Measurements from ENCODE around the gene EMP2.

EMP2 gene

GRCh38 chr16:10610499-10611184 is 30.2 kb upstream of the EMP2 start:
- DNase-seq (ENCODE audit: low spot score) = no peak

GRCh38 chr16:10609402-10609774 is 29.0 kb upstream of the EMP2 start:
- DNase-seq (ENCODE audit: low spot score) = peak; percentile 27

DNA sequence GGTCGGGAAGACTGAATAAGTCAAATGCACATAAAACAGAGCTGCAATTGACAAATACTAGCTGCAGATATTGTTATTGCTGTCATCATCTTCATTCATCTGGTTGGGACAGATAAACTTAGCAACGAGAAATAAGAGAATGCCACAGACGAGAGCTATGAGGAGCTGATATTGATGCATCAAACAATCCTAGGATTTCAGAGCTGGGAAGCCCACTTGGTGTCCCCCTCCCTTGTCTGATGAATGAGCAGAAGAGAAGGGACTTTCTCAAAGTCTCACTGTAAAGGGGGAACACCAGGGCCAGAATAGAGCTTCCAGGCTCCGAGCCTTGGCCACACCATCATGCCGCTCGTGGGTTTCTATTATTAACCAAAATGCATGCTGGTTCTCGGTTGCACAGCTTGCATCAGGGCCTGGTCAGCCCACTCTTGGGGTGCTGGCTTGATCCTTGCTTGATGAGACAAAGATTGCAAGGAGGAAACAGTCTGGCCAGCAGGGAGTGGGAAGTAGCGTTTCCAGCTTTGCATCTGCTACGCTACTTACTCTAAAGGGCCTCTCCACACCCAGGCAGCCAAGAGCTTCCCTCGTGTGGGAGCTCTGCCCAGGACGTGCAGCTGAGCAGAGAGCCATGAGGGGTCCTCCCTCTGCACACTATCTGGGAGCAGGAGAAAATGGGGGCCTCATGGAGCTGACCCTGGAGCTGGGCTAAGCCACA is 28.4 kb upstream of the EMP2 start:
- no peak for DNase-seq (ENCODE audit: low spot score)

DNA sequence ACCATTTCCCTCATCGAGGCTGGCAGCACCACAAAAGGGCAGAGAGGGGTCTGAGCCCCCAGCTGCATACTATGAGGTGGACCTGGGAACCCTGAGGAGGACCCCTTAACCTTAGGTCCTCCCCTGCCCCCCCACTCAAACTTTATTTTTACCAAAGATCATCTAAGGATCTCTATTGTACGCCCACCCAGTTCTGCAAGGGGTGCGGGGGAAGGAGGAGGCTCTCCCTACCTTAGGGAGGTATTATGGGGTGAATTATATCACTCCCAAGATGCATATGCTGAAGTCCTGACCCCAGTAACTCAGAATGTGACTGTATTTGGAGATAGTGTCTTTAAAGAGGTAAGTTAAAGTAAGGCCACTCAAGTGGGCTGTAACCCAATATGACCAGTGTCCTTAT is 26.8 kb upstream of the EMP2 start:
- no peak for DNase-seq (ENCODE audit: low spot score)

- no peak for DNase-seq (ENCODE audit: low spot score)
Measured at GRCh38 chr16:10606607-10607006, 26.2 kb upstream of the EMP2 start.

DNA sequence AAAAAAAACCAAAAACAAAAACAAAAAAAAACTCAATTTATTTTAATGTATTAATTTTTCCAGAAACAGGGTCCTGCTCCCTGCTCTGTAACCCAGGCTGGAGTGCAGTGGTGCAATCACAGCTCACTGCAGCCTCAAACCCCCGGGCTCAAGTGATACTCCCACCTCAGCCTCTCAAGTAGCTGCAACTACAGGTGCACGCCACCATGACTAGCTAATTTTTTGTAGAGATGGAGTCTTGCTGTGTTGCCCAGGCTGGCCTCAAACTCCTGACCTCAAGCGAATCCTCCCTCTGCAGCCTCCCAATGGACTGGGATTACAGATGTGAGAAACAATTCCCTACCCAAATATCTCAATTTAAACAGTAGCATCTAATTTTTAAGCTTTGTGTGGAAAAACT is 25.2 kb upstream of the EMP2 start:
- DNase-seq (ENCODE audit: low spot score) = no peak

DNA sequence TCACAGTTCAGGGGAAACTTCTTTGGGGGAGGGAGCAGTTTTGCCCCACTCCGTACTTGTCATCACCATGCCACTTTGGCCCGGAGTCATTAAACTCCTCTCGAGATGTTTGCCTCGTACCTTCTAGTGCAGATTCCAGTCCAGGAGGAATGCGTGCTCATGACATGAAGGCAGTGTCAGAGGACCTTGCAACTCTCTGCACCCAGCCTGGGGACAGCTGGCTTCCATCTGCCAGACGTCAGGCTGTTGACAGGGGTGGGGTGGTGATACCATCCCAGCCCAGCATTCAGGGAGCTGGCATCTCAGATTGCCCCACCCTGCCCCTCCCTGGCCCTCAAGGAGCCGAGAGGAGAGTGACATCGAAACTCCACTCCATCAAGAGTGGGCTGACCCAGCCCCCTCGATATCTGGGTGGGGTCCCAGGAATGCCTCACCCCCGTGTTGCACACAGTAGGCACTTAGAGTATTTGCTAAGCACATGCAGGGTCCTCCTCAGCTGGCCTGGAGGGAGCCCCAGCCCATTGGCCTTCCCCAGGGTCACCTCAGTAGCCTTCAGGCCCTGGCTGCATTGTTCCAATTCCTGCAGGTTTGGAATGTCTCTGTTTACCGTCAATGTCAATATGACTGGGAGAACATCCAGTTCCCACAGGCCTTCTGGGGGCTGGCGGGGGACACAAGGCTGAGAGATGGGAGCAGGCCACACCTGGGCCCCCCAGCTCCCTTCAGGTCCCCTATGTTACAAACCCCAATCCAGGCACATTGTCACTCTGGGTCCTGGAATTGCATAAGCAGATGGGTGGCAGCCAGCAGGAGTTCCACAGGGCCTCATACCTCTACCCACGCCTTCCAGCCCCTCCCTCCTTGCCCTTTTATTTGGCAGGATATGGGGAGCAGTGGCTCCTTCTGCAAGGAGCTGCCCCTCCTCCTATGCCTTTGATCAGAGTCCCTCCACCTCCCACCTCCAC is 21.3 kb upstream of the EMP2 start:
- no peak for DNase-seq (ENCODE audit: low spot score)

DNA sequence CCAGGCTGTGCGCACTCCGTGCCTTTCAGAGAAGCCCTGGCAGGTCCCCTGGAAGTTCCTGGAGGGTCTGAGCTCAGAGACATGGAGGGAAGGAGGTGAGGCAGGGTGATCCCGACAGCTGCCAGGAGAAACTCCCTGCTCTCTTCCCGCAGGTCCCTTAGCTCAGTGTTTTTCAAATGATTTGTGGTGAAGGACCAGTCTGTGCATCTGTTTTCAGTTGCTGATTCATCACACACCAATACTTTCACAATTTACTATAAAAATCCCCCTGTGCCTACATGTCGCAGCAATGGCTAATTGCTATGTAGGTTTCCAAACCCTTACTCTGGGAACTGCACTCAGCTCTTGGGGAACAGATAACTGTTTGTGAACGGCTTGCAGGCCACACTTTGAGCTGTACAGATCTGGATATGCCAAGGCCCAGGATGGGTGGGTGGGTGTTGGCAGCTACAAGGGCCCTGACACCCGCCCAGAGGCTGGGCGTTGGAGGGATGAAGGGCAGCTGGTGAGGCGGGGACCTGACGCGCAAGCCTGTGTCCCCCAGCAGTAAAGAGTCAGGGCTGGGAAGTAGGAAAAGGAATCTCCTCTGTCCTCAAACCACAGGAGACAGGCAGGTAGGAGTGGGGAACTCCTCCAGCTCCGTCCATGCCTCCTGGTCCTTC is 20.5 kb upstream of the EMP2 start:
- DNase-seq (ENCODE audit: low spot score) = no peak

DNA sequence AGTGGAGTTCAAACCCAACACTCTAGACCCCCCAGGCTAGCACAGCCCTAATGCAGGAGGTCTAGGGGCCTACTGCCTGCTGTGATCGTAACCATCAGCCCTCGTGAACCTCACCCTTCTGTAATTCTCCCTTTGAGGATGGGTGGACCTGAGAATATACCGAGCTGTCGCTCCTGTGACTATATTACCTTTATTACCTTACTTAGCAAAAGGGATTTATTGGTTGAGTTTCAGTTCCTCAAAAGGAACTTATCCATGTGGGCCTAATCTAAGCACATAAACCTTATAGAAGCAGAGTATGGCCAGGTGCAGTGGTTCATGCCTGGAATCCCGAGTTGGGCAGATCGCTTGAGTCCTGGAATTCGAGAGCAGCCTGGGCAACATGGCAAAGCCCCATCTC is 19.2 kb upstream of the EMP2 start:
- no peak for DNase-seq (ENCODE audit: low spot score)

DNA sequence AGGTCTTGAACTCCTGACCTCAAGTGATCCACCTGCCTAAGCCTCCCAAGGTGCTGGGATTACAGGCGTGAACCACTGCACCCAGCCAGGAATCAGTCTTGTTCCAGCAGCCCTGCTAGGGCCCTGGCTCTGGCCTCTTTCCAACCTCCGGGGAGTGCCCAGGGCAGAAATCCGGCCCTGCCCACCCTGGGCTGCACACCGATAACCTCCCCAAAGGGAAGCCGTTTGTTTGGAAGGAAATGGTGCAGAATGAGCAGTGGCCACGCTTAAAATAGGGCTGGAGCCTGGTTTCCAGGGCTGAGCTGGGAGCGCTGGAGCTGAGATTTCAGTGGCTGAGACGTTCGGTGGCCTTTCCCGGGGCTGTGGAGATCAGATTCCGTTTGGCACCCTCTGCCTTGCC is 17.8 kb upstream of the EMP2 start:
- DNase-seq (ENCODE audit: low spot score) = no peak

DNA sequence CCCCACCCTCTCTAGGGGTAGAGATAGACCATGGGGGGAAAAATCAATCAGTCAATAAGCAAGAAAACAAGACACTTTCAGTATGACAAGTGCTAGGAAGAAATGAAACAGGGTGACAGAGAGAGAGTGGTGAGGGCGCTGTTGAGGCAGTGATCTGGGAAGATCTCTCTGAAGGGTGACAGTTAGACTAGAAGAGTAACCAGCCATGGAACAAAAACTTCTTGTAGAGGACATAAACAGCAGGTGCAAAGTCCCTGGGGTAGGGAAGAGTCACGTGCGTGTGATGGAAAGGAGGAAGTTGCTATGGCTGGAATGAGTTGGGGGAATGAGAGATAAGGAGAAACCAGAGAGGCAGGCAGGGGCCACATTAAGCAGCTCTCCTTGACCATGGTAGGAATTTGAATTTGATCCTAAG is 16.8 kb upstream of the EMP2 start:
- DNase-seq (ENCODE audit: low spot score) = no peak

- DNase-seq (ENCODE audit: low spot score) = no peak
Measured at GRCh38 chr16:10594312-10594950, 14.0 kb upstream of the EMP2 start.

GRCh38 chr16:10592611-10593010 is 12.2 kb upstream of the EMP2 start:
- no peak for DNase-seq (ENCODE audit: low spot score)

- DNase-seq (ENCODE audit: low spot score) = no peak
Measured at GRCh38 chr16:10590342-10590741, 9.9 kb upstream of the EMP2 start.

GRCh38 chr16:10589109-10589508 is 8.7 kb upstream of the EMP2 start:
- DNase-seq (ENCODE audit: low spot score) = no peak

- DNase-seq (ENCODE audit: low spot score) = no peak
Measured at GRCh38 chr16:10587622-10588021, 7.2 kb upstream of the EMP2 start.

DNA sequence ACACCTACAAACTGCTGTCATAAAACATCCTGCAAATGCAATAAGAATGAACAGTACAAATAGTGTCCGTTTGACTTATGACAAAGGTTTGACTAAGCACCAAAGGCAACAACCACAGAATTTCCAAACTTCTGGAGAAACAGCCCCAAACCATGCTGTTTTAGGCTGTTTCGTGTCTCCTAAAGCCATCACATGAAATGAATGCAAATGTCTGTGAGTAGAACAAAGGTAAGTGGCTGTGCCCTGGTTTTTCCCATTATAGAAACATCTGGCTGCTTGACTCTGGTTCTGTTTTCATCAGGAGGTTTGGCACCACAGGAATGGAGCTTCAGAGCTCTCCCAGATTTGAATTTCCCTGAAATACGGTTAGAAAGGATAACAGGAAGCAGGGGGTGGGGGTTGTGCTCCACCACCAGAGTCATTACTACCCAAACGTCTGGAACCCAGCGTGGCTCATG is 4.6 kb upstream of the EMP2 start:
- DNase-seq (ENCODE audit: low spot score) = no peak

DNA sequence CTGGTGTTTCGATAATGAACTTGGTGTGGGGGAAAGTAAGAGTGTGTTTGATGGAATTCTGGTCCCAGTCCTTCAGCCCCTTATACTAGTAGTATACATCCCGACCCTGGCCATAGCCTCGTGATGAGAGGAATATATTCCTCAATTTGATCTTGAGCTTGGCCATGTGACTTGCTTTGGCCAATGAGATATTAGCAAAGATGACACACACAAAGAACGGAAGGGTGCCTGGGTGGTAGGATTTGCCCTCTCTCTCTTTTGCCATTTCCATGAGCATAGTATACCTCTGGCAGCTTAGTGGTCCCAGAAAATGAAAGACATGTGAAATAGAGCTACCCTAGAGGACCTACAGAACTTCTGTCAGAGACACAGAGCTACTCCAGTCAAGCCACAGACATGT is 2.9 kb upstream of the EMP2 start:
- no peak for DNase-seq (ENCODE audit: low spot score)

DNA sequence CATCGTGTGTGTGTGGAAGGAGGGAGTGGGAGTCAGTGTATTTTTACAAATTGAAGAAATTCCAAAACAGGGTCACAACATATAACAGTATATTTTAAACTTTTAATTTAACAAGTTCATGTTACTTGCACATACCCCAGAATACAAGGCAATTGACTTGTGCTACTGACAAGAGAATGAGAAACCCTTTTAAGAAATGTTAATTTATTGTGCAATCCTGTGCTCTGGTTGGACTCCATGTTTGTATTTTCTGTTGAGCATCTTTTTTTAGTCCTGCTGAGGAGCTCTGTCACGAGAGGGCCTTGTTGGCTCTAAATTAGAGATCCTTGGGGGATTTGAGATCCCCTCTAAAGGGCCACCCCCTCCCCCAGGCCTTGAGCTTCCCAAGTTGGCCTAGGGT is 1.1 kb upstream of the EMP2 start:
- no peak for DNase-seq (ENCODE audit: low spot score)

DNA sequence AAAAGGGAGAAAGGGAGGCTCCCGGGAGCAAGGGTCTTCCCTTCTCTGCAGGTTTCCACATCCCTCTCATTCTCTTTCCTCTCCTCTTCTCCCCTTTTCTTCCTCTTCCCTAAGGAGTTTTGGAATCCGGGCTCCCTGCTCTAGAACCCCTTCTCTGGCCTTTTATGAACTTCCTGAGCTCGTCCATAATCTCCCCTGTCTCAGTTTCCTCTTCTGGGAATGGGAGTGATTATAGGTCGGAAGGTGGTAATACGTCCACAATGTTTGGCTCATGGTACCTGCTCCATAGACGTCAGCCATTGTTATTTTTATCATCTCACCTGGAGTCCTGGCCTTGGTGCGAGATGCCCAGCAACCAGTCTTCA is 467 bp upstream of the EMP2 start:
- DNase-seq (ENCODE audit: low spot score) = no peak

DNA sequence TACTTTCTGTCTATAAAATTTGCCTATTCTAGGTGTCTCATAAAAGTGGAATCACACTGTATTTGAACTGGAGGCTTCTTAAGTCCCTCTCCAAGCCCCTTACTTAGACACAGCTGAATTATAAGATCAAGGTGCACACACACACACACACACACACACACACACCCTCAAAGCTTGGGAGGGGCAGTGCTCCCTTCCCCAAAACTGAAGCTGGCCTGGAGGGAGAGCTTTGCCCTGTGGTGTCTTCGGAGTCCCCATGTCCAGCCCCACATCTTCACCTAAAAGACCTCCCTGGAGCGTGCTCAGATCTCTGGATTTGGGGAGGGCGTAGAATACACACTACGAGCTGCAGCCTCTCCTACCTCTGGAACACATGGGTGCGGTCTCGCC is 828 bp downstream of the EMP2 start:
- DNase-seq (ENCODE audit: low spot score) = no peak

Measured in RKO (cell line).